ENCODE results near the gene LYRM1.

DNA sequence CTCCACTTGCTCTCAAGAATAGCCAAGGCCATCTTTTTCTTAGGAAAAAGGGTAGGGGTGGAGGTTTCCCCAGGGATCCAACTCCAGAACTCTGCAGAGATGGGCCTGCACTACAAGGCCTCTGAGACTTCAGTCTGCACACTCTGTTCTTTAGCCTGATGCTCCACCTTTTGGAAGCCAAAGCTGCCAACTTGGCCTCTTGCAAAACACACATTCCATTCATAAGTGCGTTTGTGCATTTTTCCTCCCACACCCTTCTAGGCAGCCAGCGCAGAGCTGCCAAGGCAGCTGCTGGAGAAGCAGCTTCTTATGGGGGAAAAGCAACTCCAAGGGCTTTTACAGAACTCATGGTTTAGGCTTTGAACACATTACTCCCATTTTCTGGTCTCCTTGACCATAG lies 49.0 kb upstream of the LYRM1 start:
- peak; percentile 10; the same call in 1 of the 2 replicates for TF ChIP-seq RAD21 (IDR thresholded peaks at IDR 0.05; ENCODE audit: low read length)
- no peak for TF ChIP-seq MAX (IDR thresholded peaks at IDR 0.05; ENCODE audit: low read depth)
- TF ChIP-seq, protein P1, sequence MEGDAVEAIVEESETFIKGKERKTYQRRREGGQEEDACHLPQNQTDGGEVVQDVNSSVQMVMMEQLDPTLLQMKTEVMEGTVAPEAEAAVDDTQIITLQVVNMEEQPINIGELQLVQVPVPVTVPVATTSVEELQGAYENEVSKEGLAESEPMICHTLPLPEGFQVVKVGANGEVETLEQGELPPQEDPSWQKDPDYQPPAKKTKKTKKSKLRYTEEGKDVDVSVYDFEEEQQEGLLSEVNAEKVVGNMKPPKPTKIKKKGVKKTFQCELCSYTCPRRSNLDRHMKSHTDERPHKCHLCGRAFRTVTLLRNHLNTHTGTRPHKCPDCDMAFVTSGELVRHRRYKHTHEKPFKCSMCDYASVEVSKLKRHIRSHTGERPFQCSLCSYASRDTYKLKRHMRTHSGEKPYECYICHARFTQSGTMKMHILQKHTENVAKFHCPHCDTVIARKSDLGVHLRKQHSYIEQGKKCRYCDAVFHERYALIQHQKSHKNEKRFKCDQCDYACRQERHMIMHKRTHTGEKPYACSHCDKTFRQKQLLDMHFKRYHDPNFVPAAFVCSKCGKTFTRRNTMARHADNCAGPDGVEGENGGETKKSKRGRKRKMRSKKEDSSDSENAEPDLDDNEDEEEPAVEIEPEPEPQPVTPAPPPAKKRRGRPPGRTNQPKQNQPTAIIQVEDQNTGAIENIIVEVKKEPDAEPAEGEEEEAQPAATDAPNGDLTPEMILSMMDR (IDR thresholded peaks at IDR 0.05), result no peak
- TF ChIP-seq POLR2AphosphoS5 (IDR thresholded peaks at IDR 0.05; ENCODE audit: low read depth, low read length), result no peak
- no peak for TF ChIP-seq JUND (IDR thresholded peaks at IDR 0.05)
- no peak for TF ChIP-seq MEF2A (IDR thresholded peaks at IDR 0.05; ENCODE audit: borderline replicate concordance, low read depth)
- TF ChIP-seq RXRA (IDR thresholded peaks at IDR 0.05; ENCODE audit: borderline replicate concordance, low read depth), result no peak
- TF ChIP-seq RFX5 (IDR thresholded peaks at IDR 0.05; ENCODE audit: low read length), result no peak
- TF ChIP-seq EZH2phosphoT487 (IDR thresholded peaks at IDR 0.05; ENCODE audit: borderline replicate concordance, low read depth), result no peak
- no peak for TF ChIP-seq SMC3 (IDR thresholded peaks at IDR 0.05; ENCODE audit: low read depth, low read length)
- TF ChIP-seq GABPA (IDR thresholded peaks at IDR 0.05; ENCODE audit: low read depth), result no peak
- TF ChIP-seq NRF1 (IDR thresholded peaks at IDR 0.05; ENCODE audit: low read depth, low read length), result no peak
- TF ChIP-seq, protein P2, sequence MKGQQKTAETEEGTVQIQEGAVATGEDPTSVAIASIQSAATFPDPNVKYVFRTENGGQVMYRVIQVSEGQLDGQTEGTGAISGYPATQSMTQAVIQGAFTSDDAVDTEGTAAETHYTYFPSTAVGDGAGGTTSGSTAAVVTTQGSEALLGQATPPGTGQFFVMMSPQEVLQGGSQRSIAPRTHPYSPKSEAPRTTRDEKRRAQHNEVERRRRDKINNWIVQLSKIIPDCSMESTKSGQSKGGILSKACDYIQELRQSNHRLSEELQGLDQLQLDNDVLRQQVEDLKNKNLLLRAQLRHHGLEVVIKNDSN (IDR thresholded peaks at IDR 0.05; ENCODE audit: borderline replicate concordance, low read depth), result no peak
